Neural cell (in vitro differentiated cells): ENCODE data around the gene SLC6A6.

Source experiments
- EZH2 ChIP-seq: fragments of 200-600, 300-800 bp; shearing (Covaris generic), sonication (generic); IDR thresholded peaks from 2 replicates; pipeline ENCODE4 v1.6.1; 2014; ENCODE audit warnings: antibody characterized with exemption, low read length, borderline replicate concordance, mild to moderate bottlenecking; ENCODE audit not compliant: insufficient read depth, poor library complexity, severe bottlenecking
- POLR2AphosphoS5 ChIP-seq: IDR thresholded peaks from 2 replicates; pipeline ENCODE4 v1.6.1; 2012
- TAF1 ChIP-seq: IDR thresholded peaks from 2 replicates; pipeline ENCODE4 v1.6.1; 2012; ENCODE audit warnings: low read depth
- TF ChIP-seq, protein P1 (sequence below): fragments of 450-650 bp; IDR thresholded peaks from 2 replicates; pipeline ENCODE4 v1.5.1; 2014; ENCODE audit warnings: antibody characterized with exemption, mild to moderate bottlenecking, moderate library complexity; ENCODE audit not compliant: poor library complexity, severe bottlenecking

DNA sequence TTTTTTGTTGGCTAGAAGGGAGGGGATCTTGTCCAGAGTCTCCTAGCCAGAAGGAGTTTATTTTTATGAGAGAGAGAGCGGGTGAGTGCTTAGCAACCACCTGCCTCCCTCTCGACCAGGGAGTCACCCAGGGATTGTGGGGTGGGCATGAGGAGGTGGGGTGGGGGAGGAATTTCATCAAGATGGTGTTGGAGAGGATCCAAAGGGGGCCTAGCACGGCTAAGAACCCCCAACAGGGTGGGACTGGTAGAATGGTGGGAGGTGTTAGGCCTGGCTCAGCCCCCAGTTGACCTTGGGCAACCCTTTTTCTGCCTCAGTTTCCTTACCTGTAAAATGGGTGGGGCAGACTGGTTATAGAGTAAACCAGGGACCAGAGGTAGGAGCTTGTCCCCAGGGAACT, 1.8 kb downstream of the SLC6A6 start:
- TF ChIP-seq POLR2AphosphoS5 (no peak), TAF1 (no peak), EZH2 (no peak)
- TF ChIP-seq, protein P1, sequence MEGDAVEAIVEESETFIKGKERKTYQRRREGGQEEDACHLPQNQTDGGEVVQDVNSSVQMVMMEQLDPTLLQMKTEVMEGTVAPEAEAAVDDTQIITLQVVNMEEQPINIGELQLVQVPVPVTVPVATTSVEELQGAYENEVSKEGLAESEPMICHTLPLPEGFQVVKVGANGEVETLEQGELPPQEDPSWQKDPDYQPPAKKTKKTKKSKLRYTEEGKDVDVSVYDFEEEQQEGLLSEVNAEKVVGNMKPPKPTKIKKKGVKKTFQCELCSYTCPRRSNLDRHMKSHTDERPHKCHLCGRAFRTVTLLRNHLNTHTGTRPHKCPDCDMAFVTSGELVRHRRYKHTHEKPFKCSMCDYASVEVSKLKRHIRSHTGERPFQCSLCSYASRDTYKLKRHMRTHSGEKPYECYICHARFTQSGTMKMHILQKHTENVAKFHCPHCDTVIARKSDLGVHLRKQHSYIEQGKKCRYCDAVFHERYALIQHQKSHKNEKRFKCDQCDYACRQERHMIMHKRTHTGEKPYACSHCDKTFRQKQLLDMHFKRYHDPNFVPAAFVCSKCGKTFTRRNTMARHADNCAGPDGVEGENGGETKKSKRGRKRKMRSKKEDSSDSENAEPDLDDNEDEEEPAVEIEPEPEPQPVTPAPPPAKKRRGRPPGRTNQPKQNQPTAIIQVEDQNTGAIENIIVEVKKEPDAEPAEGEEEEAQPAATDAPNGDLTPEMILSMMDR = no peak
